ENCODE data around the gene PSEN2. TPM values are rescaled to one million over a fixed set of nuclear protein-coding genes. Genes with fewer than 3 reads are reported as not detected.

Gene PSEN2
- total RNA-seq, 3 donors from 2014 or later, result 20.3 to 30.7 (median 24.1) TPM

DNA sequence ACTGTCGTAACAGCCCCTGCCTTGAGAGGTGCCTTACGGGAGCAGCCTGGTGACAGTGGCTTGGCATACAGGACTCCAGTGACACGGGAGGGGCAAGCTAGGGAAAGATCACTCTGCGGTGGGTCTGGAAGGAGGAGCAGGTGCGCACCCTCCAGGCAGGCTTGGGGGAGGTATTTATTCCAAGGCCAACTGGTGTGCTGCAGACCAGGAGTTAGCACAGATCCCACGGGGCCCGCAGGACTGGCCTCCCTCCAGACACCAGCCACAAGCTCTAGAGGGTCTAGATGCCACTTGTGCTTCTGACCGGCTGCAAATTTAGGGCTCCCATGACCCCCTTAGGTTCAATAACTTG lies 22.1 kb downstream of the PSEN2 start:
- ATAC-seq, result no peak
- H3K36me3 ChIP-seq (ENCODE audit: low read depth), result no peaks in the 10 kb centered on the region
- TF ChIP-seq CTCF (IDR thresholded peaks at IDR 0.05), result no peak
- intact Hi-C loops (cut with DNase I, micrococcal nuclease), result no loop called here
- no peak for DNase-seq
- H3K9me3 ChIP-seq, result no peaks in the 10 kb centered on the region
- H3K4me3 ChIP-seq, result no peak overlapping the region
- no peaks in the 10 kb centered on the region for H3K4me1 ChIP-seq (ENCODE audit: low read depth)

GRCh38 chr1:226893936-226894335 lies 23.5 kb downstream of the PSEN2 start:
- Histone ChIP-seq H3K4me1 (ENCODE audit: low read depth) (no peaks in the 10 kb centered on the region), H3K9me3 (no peaks in the 10 kb centered on the region), H3K4me3 (no peak overlapping the region), H3K36me3 (ENCODE audit: low read depth) (no peaks in the 10 kb centered on the region)
- ATAC-seq (no peak), DNase-seq (no peak)
- no peak for TF ChIP-seq CTCF (IDR thresholded peaks at IDR 0.05)
- intact Hi-C loops (cut with DNase I, micrococcal nuclease), result no loop called here

- intact Hi-C loops (cut with DNase I, micrococcal nuclease), result no loop called here
- DNase-seq (no peak), ATAC-seq (no peak)
- no peaks in the 10 kb centered on the region for H3K9me3 ChIP-seq
- H3K4me1 ChIP-seq (ENCODE audit: low read depth), result no peaks in the 10 kb centered on the region
- H3K36me3 ChIP-seq (ENCODE audit: low read depth), result no peaks in the 10 kb centered on the region
- TF ChIP-seq CTCF (IDR thresholded peaks at IDR 0.05), result no peak
- H3K4me3 ChIP-seq, result no peak overlapping the region
Measured at GRCh38 chr1:226894826-226895225, 24.4 kb downstream of the PSEN2 start.

- intact Hi-C loops (cut with DNase I, micrococcal nuclease), result no loop called here
- H3K36me3 ChIP-seq (ENCODE audit: low read depth), result no peaks in the 10 kb centered on the region
- no peak for ATAC-seq
- H3K9me3 ChIP-seq, result no peaks in the 10 kb centered on the region
- H3K4me1 ChIP-seq (ENCODE audit: low read depth), result no peaks in the 10 kb centered on the region
- no peak for DNase-seq
- H3K4me3 ChIP-seq, result no peak overlapping the region
- TF ChIP-seq CTCF (IDR thresholded peaks at IDR 0.05), result no peak
Measured at GRCh38 chr1:226895644-226896043, 25.2 kb downstream of the PSEN2 start.

GRCh38 chr1:226898246-226898645 lies 27.8 kb downstream of the PSEN2 start:
- DNase-seq (no peak), ATAC-seq (no peak)
- intact Hi-C loops (cut with DNase I, micrococcal nuclease), result no loop called here
- no peaks in the 10 kb centered on the region for H3K4me1 ChIP-seq (ENCODE audit: low read depth)
- TF ChIP-seq CTCF (IDR thresholded peaks at IDR 0.05), result no peak
- no peaks in the 10 kb centered on the region for H3K36me3 ChIP-seq (ENCODE audit: low read depth)
- no peaks in the 10 kb centered on the region for H3K9me3 ChIP-seq
- H3K4me3 ChIP-seq, result no peak overlapping the region

DNA sequence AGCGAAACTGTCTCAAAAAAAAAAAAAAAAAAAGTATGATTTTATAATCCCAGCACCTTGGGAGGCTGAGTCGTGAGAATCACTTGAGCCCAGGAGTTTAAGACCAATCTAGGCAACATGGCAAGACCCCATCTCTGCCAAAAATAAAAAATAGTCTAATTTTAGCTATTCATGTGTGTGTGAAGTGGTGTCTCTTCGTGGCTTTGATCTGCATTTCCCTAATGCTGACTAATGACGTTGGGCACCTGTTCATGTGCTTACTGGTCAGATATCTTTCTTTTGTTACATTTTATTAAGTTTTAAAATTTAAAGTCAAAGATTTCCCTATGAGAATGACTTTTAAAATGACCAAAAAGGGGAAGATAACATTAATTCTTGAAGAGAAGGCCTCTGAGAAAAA lies 31.0 kb downstream of the PSEN2 start:
- DNase-seq (no peak), ATAC-seq (no peak)
- TF ChIP-seq CTCF (IDR thresholded peaks at IDR 0.05), result no peak
- Histone ChIP-seq H3K4me1 (ENCODE audit: low read depth) (no peaks in the 10 kb centered on the region), H3K36me3 (ENCODE audit: low read depth) (no peaks in the 10 kb centered on the region), H3K4me3 (no peak overlapping the region), H3K9me3 (no peaks in the 10 kb centered on the region)
- intact Hi-C loops (cut with DNase I, micrococcal nuclease), result no loop called here

All from mucosa of descending colon (tissue), 3 donors.